Measurements from ENCODE around the gene RIC8B.

DNA sequence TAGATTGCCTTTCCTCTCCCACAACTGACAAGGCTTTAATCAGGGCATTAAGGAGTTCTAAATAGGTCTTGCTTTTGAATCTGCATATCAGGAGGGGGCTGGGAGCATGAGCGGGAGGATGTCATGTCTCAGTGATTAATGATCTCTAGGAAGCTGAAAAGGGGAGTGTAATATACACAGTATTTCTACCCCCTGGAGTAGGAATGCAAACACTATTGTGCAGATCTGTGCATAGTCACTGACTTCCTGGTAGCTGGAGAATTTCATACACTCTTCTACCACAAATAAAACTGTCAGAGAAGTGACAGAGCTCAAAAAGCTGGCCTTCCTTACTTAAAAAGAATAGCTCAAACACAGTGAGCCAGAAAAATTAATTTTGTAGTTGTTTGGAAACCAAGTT lies 65.8 kb downstream of the RIC8B start:
- TF ChIP-seq EZH2 (optimal IDR thresholded peaks at IDR 0.05; ENCODE audit: low read depth, low read length) = no peak
- TF ChIP-seq, protein P1, sequence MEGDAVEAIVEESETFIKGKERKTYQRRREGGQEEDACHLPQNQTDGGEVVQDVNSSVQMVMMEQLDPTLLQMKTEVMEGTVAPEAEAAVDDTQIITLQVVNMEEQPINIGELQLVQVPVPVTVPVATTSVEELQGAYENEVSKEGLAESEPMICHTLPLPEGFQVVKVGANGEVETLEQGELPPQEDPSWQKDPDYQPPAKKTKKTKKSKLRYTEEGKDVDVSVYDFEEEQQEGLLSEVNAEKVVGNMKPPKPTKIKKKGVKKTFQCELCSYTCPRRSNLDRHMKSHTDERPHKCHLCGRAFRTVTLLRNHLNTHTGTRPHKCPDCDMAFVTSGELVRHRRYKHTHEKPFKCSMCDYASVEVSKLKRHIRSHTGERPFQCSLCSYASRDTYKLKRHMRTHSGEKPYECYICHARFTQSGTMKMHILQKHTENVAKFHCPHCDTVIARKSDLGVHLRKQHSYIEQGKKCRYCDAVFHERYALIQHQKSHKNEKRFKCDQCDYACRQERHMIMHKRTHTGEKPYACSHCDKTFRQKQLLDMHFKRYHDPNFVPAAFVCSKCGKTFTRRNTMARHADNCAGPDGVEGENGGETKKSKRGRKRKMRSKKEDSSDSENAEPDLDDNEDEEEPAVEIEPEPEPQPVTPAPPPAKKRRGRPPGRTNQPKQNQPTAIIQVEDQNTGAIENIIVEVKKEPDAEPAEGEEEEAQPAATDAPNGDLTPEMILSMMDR (IDR thresholded peaks at IDR 0.05; ENCODE audit: low read length) = no peak

Measured in MM.1S (cell line).